Adipose tissue (tissue), 3 donors: ENCODE results near the gene SIGLEC1. TPM values are rescaled to one million over a fixed set of nuclear protein-coding genes. Genes with fewer than 3 reads are reported as not detected.

Experiments
- H3K27ac ChIP-seq: one replicate; pipeline ENCODE4 v1.5.1; 2013; ENCODE audit warnings: low read depth, low read length
- WGBS, 3 donors: extraction: QIAGEN DNeasy Blood & Tissue Kit; methylation state at CpG; one replicate each; pipeline ENCODE4 v1.1.7; 2013; 5-methylcytosine and 5-hydroxymethylcytosine counted together
- polyA plus RNA-seq, 3 donors: library from polyadenylated mRNA; stranded (reverse); fragments of 200-250 nt; gene quantifications; one replicate each; pipeline ENCODE4 v1.2.3, GENCODE V29; 2013
- donor health status: healthy with polysubstance abuse.
- donor health status: Bipolar disorder and iron deficiency.
- donor health status: healthy.

The SIGLEC1 gene
- polyA plus RNA-seq, 3 donors: 1.9 to 11.0 (median 8.8) TPM

DNA sequence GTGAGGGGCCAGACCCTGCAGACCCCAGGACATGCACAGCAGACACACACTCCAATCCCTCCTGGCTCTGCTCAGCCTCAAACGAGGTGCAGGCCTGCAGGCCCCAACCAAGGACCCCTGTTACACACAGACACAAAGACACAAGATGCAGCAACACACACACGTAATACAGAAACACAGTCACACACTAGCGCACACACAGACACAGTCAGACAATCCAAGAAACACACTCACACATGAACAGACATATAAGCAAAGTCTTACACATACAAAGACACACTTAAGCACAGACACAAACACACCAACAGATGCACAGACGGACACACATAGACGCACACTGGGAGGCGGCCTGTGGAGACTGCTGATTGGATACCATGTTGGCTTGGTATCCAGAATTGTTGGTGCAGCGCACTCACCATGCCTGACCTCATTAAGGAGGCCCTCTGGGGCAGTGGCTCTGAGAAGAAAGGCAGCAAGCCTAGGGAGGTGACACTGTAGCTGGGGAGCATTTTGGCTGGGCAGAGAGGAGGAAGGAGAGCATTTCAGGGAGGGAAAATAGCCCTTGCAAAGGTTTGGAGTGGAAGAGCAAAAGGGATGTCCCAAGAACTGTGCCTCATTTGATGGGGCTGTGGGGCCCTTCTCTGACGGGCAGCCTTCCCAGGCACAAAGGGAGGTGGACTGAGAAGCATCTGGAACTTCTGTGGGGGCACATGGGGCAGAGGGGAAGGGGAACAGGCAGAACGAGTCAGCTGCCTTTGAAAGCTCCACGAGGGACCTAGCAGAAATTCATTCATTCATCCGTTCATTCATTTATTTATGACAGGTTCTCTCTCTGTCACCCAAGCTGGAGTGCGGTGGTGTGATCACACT is 18.6 kb upstream of the SIGLEC1 start:
- WGBS, 3 donors: 79 to 86% (median 83%) methylated on average over 12 of the region's 12 CpGs
- no peak overlapping the region for H3K27ac ChIP-seq

DNA sequence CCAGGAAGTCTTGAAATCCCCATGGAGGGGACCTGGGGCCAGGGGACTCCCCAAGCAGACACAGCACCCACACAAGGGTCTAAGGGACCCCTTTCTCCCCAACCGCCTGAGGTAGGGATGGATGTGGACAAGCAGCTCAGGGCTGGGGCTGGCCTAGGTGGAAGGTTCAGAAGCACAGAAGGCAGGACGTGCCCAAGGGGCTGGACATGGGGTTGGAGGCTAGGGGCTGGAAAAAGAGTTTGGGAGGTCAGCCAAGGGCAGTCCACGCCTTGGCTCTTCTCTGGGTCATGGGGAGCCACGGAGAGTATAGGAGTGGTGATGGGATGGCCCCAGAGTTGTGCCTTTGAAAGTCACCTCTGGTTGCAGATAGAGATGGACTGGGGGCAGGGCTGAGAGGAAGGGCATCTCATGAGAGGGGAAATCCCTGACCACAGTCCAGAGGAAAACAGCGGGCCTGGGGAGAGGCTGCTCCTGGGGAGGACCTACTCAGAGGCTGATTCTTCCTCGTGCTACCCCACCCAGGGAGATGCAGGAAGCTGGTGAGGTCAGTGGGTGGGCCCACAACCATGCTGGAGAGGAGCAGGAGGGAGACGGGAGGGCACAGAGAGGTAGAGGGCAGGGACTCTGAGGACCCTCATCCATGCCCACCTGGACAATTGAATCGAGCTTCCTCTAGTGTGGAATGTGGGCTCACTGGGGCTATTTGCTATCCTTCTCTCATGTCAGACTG is 17.6 kb upstream of the SIGLEC1 start:
- 58 to 79% (median 59%) methylated on average over 8 of the region's 8 CpGs for whole genome bisulfite sequencing, 3 donors
- H3K27ac ChIP-seq: no peak overlapping the region

DNA sequence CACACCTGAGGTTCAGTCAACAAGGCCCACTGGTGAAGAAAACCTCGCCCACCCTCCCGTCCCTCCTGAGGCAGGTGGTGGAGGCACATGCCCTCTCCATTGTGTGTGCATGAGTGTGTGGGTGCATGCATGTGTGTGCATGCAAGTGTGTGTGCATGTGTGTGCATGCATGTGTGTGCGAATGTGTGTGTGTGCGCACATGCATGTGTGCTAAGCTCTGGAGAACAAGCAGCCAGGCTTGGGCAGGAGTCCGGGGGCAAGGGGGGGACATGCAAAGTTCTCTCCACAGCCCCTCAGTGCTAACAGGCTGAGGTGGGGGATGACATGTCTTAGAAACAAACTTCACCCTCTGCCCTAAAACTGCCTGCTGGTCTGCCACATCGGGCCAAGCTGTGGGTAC is 17.0 kb upstream of the SIGLEC1 start:
- no peak overlapping the region for H3K27ac ChIP-seq
- WGBS, 3 donors: 77 to 97% (median 97%) methylated on average over 6 of the region's 6 CpGs

DNA sequence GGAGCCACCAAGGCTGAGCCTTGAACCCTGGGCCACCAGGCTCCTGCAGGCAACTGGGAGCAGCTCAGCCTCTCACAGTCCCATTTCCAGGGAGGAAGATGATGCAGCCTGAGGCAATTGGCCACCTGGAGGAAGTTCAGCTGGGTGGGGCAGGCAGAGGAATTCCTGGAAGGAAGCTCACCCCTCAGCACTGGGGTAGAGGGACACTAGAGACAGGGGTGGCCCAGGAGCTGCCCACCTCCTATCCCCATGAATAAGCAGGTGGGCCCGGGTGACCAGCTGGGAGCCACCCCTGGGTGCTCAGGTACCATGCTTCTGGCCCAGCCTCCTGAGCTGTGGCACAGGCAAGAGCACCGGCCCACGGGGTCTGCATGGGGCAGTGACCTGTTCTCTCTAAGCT is 16.5 kb upstream of the SIGLEC1 start:
- 77 to 86% (median 80%) methylated on average over 3 of the region's 3 CpGs for WGBS, 3 donors
- no peak overlapping the region for H3K27ac ChIP-seq

DNA sequence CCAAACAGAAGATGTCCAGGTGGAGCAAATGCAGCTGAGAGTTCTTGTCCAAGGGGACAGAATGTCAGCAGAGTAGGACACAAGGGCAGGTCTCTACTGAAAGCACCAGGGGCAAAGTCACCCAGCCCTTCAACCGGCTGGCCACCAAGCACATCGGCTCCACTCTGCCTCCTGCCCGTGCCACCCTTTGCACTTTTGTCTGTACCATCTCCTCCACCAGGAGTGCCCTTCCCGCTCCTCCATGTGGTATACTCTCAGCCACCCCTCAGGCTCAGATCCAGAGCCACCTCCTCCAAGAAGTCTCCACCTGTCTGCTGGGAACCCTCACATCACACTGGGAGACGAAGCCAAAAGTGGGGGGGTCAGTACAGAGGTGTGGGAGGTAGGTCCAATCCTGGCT is 16.0 kb upstream of the SIGLEC1 start:
- 76 to 86% (median 82%) methylated on average over 5 of the region's 5 CpGs for WGBS, 3 donors
- no peak overlapping the region for H3K27ac ChIP-seq

DNA sequence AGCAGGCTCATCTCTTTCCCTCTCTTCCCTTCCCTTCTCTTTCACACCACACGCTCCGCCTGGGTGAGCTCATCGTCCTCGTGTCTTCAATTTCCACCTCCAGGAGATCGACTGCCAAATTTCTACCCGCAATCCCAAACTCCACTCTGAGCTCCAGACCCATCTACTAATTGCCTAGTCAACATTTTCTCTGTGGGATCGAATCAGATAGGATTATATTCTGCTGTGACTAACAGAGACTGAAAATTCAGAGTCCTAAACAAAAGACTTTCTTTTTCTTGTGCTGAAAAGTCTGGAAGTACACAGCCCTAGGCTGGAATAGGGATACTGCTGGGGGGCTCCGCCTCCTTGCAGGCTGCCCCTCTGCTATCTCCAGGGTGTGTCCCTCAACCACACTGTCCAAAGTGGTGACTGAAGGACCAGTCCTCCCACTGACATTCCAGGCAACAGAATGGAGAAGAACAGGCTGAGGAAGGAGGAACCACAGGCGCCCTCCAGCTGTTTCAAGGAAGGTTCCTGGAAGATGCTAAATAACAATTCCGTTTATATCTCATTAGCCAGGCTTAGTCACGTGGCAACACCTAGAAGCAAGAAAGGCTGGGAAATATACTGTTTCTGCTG is 15.1 kb upstream of the SIGLEC1 start:
- WGBS, 3 donors: 34 to 36% (median 35%) methylated on average over 11 of the region's 11 CpGs
- no peak overlapping the region for H3K27ac ChIP-seq

DNA sequence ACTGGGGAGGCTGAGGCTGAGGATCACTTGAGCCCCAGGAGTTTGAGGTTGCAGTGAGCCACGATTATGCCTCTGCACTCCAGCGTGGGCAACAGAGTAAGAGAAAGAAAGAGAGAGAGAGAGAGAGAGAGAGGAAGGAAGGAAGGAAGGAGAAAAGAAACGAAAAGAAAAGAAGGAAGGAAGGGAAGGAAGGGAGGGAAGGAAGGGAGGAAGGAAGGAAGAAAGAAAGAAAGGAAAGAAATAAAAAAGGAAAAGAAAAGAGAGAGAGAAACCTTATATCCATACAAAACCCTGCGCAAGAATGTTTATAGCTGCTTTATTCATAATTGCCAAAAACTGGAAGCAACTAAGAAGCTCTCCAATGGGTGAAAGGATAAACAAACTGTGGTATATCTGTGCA is 12.0 kb upstream of the SIGLEC1 start:
- H3K27ac ChIP-seq: no peak overlapping the region
- WGBS, 3 donors: 66 to 71% (median 68%) methylated on average over 4 of the region's 4 CpGs

DNA sequence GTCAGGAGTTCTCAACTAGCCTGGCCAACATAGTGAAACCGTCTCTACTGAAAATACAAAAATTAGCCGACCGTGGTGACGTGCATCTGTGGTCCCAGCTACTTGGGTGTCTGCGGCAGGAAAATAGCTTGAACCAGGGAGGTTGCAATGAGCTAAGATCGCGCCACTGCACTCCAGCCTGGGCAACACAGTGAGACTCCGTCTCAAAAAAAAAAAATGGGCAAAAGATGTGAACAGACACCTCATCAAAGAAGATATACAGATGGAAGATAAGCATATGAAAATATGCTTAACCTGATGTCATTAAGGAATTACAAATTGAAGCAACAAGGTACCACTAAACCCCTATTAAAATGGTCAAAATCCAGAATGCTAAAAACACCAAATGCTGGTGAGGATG is 10.9 kb upstream of the SIGLEC1 start:
- 84 to 97% (median 96%) methylated on average over 8 of the region's 8 CpGs for WGBS, 3 donors

DNA sequence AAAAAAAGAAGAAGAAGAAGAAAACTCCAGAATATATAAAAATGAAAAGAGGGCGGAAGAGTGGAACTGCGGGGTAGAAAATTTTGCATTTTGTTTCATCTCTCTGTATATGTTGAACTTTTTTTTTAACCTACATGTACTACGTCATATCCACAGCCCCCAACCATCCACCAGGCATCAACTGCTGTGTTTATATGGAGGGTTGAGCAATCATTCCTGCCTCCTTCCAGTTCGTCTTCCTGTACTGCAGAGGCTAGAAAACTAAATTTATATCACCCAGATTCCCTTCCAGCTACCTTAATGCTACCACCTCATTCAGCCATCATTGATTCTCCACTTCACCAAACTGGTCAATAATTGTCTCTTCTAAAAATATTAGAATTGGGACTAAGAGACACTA is 9.5 kb upstream of the SIGLEC1 start:
- 78 to 91% (median 80%) methylated on average over 4 of the region's 4 CpGs for WGBS, 3 donors
- H3K27ac ChIP-seq: no peak overlapping the region

More for the DNA sequence above, 10.9 kb upstream of the SIGLEC1 start:
- no peak overlapping the region for H3K27ac ChIP-seq

DNA sequence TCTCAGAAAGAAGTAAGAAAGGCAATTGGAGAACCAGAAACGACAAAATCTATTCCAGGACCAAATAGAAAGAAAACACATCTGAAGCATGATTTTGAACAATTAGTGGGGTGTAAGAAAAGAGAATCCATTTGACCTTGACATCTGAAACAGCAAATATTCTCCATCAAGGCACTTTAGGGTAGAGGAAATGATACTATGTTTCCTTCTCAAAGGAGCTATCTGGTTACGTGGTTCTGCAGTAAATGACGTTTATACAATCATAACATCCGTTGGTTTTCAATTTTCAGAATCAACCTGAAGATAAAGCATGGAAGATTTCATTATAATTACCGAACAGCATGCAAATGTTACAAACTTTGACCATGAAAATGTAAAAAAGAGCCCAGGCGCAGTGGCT is 8.2 kb upstream of the SIGLEC1 start:
- no peak overlapping the region for H3K27ac ChIP-seq
- 47 to 65% (median 59%) methylated on average over 6 of the region's 6 CpGs for WGBS, 3 donors

DNA sequence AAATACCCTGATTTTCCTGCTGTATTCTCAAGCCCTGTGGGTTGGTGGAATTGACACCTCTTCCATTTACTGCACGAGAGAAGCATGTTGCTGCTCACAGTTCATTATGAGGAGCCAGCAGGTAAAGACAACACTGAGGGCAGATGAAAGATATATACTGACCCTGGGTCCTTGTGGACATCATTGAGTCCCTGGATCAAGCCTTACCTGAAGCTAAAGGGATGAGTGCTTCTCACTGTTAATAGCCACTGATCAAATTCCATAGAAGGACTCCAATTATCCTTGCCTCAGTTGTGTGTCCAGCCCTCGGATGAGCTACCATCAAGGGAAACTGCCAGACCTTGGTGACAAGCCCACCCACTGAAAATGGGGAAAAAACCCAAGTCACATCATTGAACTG is 7.7 kb upstream of the SIGLEC1 start:
- WGBS, 3 donors: 74 to 93% (median 90%) methylated on average over 2 of the region's 2 CpGs
- no peak overlapping the region for H3K27ac ChIP-seq

DNA sequence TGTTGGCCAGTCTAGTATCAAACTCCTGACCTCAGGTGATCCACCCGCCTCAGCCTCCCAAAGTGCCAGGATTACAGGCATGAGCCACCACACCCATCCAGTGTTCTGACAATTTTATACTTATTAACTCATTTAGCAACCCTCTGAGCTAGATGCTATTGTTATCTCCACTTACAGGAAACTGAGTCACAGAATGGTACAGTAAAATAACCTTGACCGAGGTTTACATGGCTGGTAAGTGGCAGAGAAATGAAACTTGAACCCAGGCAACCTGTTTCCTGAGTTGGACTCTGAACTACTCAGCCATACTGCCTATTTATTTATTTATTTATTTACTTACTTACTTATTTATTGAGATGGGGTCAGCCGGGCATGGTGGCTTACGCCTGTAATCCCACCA is 6.6 kb upstream of the SIGLEC1 start:
- WGBS, 3 donors: 83 to 90% (median 89%) methylated on average over 4 of the region's 4 CpGs
- no peak overlapping the region for H3K27ac ChIP-seq

DNA sequence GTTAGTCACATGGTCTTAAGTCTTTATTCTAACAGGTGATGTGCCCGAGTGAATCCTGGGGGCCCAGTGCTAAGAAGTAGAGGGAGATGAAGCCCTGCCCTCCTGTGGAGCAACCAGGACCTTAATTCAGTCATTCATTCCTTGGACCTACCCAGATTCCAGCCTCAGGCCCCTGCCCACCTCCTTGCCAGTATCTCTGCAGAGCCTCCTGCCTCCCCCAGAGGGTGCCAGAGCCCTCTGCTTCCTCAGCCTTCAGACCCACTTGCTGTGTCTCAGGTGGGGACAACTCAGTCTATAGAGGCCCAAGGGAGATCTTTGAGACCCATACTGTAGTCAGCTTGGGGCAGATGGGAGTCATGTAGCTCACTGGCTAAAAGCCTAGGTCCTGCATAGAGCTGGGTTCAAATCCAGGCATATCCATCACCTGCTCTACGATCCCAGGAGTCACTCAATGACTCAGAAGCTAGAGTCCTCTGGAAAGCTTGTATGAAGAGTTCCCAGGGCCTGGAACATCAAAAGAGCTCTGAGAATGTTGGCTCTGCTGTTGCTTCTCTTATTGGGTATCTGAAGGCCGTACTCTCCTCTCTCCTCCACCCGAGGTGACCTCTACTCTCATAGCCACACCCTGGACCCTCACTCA is 3.9 kb upstream of the SIGLEC1 start:
- 80 to 84% (median 82%) methylated on average over 4 of the region's 4 CpGs for WGBS, 3 donors
- H3K27ac ChIP-seq: no peak overlapping the region

DNA sequence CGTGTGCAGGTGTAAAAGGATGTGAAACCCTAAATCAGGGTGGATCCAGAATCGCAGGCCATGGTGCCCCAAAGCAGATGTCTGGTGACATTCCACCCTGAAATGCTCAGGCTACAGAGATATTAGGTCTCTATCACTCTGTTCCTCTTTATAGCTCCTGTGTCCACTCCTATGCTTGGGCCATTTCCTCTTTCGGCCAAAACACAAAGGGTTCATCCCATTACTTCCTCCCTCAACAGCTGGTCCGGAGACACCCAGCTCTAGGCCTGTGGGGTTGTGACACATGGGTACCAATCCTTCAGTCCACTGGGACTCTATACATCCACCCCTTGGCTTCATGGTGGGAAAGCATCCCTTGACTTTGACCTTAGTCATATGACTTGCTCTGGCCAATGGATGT is 1.7 kb upstream of the SIGLEC1 start:
- WGBS, 3 donors: 54 to 82% (median 55%) methylated on average over 4 of the region's 4 CpGs
- H3K27ac ChIP-seq: no peak overlapping the region

DNA sequence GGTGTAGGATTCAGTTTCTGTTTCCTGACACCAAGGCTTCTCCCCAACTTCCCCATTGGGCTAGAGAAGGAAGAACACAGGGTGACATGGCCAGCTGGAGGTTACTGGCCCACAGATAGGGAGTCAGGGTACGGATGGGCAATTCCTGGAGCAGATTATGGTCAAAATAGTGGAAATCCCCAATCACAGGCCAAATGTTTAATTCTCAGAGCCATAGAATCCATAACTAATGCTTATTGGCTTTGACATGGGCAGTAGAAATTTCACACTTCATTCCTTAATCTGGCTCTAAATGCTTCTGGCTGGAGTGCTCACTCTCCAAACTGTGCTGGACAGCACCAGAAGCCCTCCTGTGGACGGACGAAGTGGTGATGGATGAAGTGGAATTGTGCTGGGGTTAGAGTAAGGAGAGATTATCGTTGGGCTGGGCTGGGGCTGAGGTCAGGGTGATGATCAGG is 887 bp downstream of the SIGLEC1 start:
- WGBS, 3 donors: 66 to 74% (median 68%) methylated on average over 4 of the region's 4 CpGs
- H3K27ac ChIP-seq: no peak overlapping the region

DNA sequence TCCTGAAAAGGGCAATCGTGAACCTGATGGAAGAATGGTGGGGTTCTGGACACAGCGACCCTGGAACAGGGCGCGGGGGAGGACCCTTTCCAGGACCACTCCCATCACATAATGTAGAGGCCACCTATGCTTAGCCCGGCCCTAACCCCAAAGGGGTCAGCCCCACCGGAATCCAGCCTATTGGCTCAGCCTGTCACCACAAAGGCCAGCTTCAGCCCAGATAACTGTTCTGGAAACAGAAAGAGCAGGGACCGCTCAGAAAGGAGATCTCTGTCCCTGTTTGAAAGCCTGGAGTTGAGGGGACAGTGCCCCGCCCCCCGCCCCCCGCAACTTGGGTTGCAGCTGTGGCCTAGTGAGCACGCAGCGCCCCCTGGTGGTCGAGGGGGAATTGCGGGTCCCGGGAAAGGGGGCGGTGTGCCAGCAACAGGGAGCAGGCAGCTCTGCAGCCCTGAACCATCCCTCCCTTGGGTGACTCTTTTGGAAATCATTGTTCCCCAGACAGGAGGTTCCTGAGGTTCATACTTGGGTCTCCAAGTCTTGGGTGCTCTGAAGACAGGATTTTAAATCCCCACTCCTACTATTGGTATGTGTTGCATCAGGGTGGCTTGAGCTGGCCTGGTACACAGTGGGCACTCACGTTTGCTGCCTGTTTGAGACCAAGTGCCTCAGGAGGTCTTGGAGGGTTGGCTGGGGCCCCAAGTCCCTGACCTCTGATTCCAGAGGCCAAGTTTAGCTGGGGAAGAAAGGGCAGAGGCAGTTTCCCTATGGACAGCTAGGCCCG is 1.5 kb downstream of the SIGLEC1 start:
- WGBS, 3 donors: 24 to 32% (median 28%) methylated on average over 18 of the region's 18 CpGs
- no peak overlapping the region for H3K27ac ChIP-seq

DNA sequence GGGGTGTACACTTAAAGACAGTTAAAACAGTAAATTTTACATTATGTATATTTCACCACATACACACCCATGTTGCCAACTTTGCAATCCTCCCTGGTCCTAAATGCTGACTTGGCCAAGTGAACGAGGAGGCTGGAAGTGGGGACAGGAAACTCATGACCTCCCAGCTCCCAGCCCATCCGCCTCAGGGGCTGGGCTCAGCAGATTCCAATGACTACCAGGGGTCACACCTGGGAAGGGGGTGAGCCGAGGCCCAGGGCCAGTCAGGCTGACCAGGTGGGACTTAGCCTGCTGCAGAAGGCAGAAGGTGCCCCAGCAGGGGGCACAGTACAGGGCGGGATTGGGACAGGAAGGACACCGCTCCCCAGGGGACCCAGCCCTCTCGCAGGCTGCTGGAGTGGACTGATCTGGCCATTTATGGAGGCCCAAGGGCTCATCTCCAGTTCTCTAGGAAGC is 2.4 kb downstream of the SIGLEC1 start:
- no peak overlapping the region for H3K27ac ChIP-seq
- 40 to 71% (median 46%) methylated on average over 6 of the region's 6 CpGs for WGBS, 3 donors

DNA sequence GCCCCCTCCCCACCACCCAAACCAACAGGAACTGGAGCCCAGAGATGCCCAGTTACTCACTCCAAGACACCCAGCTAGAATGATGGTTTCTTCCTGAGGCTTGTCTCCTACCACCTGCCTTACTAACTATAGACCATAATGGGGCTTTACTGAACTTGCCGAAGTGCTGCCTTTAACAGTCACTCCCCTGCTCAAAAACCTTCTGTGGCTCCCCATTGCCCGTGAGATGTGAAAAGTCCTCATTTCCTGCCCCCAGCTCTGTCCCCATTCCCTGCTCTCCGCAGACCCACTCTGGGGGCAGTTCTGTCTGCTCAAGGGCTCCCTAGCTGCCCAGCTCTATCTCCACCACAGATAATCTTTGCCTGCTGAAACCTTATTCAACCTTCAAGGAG is 4.9 kb downstream of the SIGLEC1 start:
- 90 to 94% (median 91%) methylated on average over 3 of the region's 3 CpGs for WGBS, 3 donors
- H3K27ac ChIP-seq: no peak overlapping the region
